Measurements from ENCODE around the gene ZNF667. TPM values are rescaled to one million over a fixed set of nuclear protein-coding genes. Genes with fewer than 3 reads are reported as not detected.

ZNF667 gene
- total RNA-seq, 4 donors from 2014 or later, result 0.75 to 6.4 (median 1.0) TPM

GRCh38 chr19:56477429-56478338 is 539 bp upstream of the ZNF667 start:
- 39% methylated on average over 79 of the region's 80 CpGs; no CpG with 5 or more reads in 1 of the 2 donors for WGBS, 2 donors (ENCODE audit: low coverage in 1 of 2)
- intact Hi-C loops (cut with DNase I; ENCODE audit: low total_unique reads), result no loop called here
- peak; percentile 73 for DNase-seq
- no peak for TF ChIP-seq POLR2A (IDR thresholded peaks at IDR 0.05)
- TF ChIP-seq, protein P1, sequence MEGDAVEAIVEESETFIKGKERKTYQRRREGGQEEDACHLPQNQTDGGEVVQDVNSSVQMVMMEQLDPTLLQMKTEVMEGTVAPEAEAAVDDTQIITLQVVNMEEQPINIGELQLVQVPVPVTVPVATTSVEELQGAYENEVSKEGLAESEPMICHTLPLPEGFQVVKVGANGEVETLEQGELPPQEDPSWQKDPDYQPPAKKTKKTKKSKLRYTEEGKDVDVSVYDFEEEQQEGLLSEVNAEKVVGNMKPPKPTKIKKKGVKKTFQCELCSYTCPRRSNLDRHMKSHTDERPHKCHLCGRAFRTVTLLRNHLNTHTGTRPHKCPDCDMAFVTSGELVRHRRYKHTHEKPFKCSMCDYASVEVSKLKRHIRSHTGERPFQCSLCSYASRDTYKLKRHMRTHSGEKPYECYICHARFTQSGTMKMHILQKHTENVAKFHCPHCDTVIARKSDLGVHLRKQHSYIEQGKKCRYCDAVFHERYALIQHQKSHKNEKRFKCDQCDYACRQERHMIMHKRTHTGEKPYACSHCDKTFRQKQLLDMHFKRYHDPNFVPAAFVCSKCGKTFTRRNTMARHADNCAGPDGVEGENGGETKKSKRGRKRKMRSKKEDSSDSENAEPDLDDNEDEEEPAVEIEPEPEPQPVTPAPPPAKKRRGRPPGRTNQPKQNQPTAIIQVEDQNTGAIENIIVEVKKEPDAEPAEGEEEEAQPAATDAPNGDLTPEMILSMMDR (IDR thresholded peaks at IDR 0.05), result no peak
- TF ChIP-seq EP300 (IDR thresholded peaks at IDR 0.05; ENCODE audit: low read depth), result no peak
- TF ChIP-seq POLR2AphosphoS5 (IDR thresholded peaks at IDR 0.05), result peak; percentile 51 to 71 (median 62)
- H3K27ac ChIP-seq, result peak overlapping the region; percentile 60 to 88 (median 78)
- peak overlapping the region; percentile 37 to 50 (median 45) for H3K4me3 ChIP-seq
- H3K36me3 ChIP-seq, result no peaks in the 10 kb centered on the region
- peaks cover 9 to 22% of the 10 kb centered on the region in 2 donors for H3K9me3 ChIP-seq
- H3K4me1 ChIP-seq, result peaks cover 0 to 11% (median 3%) of the 10 kb centered on the region in 4 donors
- no peaks in the 10 kb centered on the region for H3K27me3 ChIP-seq
- in situ Hi-C loops (cut with MboI; ENCODE audit: low pct_ligation_motif_present in 1 of 4, low pct_unique_long_range_greater_than_20kb in 1 of 4, low sequenced_read_pairs in 3 of 4), result no loop called here

GRCh38 chr19:56476093-56476492 is 1.1 kb downstream of the ZNF667 start:
- no peak for DNase-seq
- Histone ChIP-seq H3K4me3 (no peak overlapping the region), H3K9me3 (peaks cover 15 to 17% of the 10 kb centered on the region in 2 donors), H3K27ac (no peak overlapping the region), H3K27me3 (no peaks in the 10 kb centered on the region), H3K4me1 (peaks cover 0 to 11% (median 3%) of the 10 kb centered on the region in 4 donors), H3K36me3 (no peaks in the 10 kb centered on the region)
- no peak for TF ChIP-seq POLR2A (IDR thresholded peaks at IDR 0.05)
- TF ChIP-seq POLR2AphosphoS5 (IDR thresholded peaks at IDR 0.05), result no peak
- TF ChIP-seq EP300 (IDR thresholded peaks at IDR 0.05; ENCODE audit: low read depth), result no peak
- TF ChIP-seq, protein P1 (IDR thresholded peaks at IDR 0.05), result no peak
- 58 to 92% methylated on average over 2 to 10 of the region's 10 CpGs for WGBS, 2 donors (ENCODE audit: low coverage in 1 of 2)
- intact Hi-C loops (cut with DNase I; ENCODE audit: low total_unique reads) (no loop called here), in situ Hi-C loops (cut with MboI; ENCODE audit: low pct_ligation_motif_present in 1 of 4, low pct_unique_long_range_greater_than_20kb in 1 of 4, low sequenced_read_pairs in 3 of 4) (no loop called here)

- Histone ChIP-seq H3K4me3 (no peak overlapping the region), H3K36me3 (no peaks in the 10 kb centered on the region), H3K9me3 (peaks cover 13 to 15% of the 10 kb centered on the region in 2 donors), H3K27ac (no peak overlapping the region), H3K27me3 (no peaks in the 10 kb centered on the region), H3K4me1 (peaks cover 0 to 11% (median 3%) of the 10 kb centered on the region in 4 donors)
- intact Hi-C loops (cut with DNase I; ENCODE audit: low total_unique reads) (no loop called here), in situ Hi-C loops (cut with MboI; ENCODE audit: low pct_ligation_motif_present in 1 of 4, low pct_unique_long_range_greater_than_20kb in 1 of 4, low sequenced_read_pairs in 3 of 4) (no loop called here)
- no peak for DNase-seq
- TF ChIP-seq, protein P1 (IDR thresholded peaks at IDR 0.05), result no peak
- no peak for TF ChIP-seq EP300 (IDR thresholded peaks at IDR 0.05; ENCODE audit: low read depth)
- no peak for TF ChIP-seq POLR2A (IDR thresholded peaks at IDR 0.05)
- TF ChIP-seq POLR2AphosphoS5 (IDR thresholded peaks at IDR 0.05), result no peak
- WGBS, 2 donors (ENCODE audit: low coverage in 1 of 2), result 73% methylated on average over 3 of the region's 3 CpGs; no CpG with 5 or more reads in 1 of the 2 donors
These were observed 2.8 kb downstream of the ZNF667 start for GRCh38 chr19:56474308-56474707.

DNA sequence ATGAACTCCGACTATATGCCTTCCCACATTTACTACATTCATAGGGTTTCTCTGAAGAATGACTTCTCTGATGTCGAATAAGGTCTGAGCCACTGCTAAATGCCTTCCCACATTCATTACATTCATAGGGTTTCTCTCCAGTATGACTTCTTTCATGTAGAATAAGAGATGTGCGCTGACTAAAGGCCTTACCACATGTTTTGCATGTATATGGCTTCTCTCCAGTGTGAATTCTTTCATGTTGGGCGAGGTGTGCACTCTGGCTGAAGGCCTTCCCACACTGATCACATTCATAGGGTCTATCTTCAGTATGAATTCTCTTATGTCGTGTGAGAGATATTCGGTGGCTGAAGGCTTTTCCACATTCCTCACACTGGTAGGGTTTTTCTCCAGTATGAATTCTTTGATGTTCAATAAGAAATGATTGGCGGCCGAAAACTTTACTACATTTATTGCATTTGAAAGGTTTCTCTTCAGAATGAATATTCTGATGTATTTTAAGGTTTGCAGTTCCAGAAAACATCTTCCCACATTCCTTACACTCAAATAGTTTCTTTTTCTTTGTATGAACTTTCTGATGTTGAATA is 35.8 kb downstream of the ZNF667 start:
- Histone ChIP-seq H3K4me1 (no peaks in the 10 kb centered on the region), H3K27me3 (no peaks in the 10 kb centered on the region), H3K36me3 (peaks cover 0 to 21% (median 0%) of the 10 kb centered on the region in 4 donors), H3K27ac (no peak overlapping the region), H3K4me3 (no peak overlapping the region), H3K9me3 (peaks cover 78 to 82% of the 10 kb centered on the region in 2 donors)
- intact Hi-C loops (cut with DNase I; ENCODE audit: low total_unique reads) (no loop called here), in situ Hi-C loops (cut with MboI; ENCODE audit: low pct_ligation_motif_present in 1 of 4, low pct_unique_long_range_greater_than_20kb in 1 of 4, low sequenced_read_pairs in 3 of 4) (no loop called here)
- 84 to 95% methylated on average over 8 of the region's 8 CpGs for WGBS, 2 donors (ENCODE audit: low coverage in 1 of 2)
- TF ChIP-seq, protein P1 (IDR thresholded peaks at IDR 0.05), result no peak
- no peak for TF ChIP-seq POLR2AphosphoS5 (IDR thresholded peaks at IDR 0.05)
- no peak for TF ChIP-seq POLR2A (IDR thresholded peaks at IDR 0.05)
- no peak for TF ChIP-seq EP300 (IDR thresholded peaks at IDR 0.05; ENCODE audit: low read depth)
- DNase-seq, result no peak
